ENCODE data around the gene SYPL2. TPM values are rescaled to one million over a fixed set of nuclear protein-coding genes. Genes with fewer than 3 reads are reported as not detected.

Gene SYPL2
- polyA plus RNA-seq, 1 donor: 0.60 TPM

DNA sequence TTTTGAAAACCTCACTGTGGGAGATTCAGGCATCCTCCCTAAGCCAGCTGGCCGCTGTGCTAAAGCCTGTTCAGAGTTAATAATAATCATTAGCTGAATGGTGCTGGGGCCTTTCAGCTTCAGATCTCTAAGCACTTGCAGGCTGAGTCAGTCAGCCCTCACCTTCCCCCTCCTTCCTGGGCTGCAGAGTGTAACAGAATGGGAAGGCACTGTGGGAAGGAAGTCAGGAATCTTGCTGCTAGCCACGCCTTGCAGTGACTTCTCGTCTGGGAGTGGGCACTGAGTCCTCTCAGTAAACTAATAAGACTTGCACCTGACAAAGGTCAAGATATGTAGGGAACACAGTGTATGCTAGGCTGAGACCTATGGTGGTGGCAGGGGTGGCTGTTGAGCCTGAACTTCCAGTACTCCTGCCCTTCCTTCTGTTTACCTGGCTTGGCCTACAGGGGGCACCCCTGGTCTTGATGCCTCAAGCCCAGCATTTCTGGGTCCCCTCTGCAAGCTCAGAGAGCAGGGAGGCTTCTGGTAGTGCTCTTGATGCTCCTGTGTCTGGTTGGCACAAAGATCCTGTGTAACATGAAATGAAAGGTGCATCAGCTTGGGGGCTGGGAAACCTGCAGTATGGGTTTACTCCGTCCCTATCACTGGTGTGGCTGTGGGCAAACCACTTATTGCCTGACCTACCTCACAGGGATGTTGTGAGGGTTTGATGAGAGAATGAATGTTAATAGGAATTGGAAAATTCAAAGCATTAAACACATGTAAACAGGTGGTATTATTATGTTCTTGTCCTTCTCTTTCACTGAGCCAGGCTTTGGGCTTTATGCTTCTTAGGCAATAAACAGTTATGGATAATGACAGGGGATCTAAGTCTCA, 33.6 kb downstream of the SYPL2 start:
- no peaks in the 10 kb centered on the region for H3K27me3 ChIP-seq (ENCODE audit: control insufficient read depth, insufficient read depth, low read length)
- H3K27ac ChIP-seq (ENCODE audit: low read length): no peak overlapping the region
- peak; percentile 53 to 70 for DNase-seq
- no CpG with 5 or more reads among the region's 4 CpGs for WGBS (ENCODE audit: insufficient coverage, low lambda C conversion rate)
- no peak overlapping the region for H3K4me3 ChIP-seq (ENCODE audit: low read length)
- H3K4me1 ChIP-seq (ENCODE audit: control insufficient read depth, insufficient read depth, low read length): peaks cover 11% of the 10 kb centered on the region
- H3K9me3 ChIP-seq (ENCODE audit: control insufficient read depth, low read depth, low read length): no peaks in the 10 kb centered on the region
- peaks cover 38% of the 10 kb centered on the region for H3K36me3 ChIP-seq (ENCODE audit: control insufficient read depth, insufficient read depth, low read length)

DNA sequence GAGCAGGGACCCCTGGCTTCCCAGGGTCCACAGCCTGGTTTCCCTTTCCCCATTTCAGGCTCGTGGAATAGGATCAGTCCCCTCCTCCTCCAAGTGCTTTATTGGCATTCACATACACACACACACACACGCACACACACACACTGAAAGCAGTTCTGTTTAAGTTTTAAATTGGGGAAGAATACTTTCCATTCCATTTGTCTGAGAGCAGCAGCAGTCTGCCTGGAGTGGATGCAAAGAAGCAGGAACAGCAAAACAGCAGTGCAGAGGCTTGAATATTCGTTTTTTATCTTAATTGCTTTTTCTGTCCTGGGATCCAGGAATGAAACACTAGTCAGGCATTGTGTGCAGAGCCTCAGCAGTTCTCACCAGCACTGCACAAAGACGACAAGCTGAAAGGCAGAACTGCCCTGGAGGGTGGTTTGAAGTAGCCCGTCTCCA, 34.6 kb downstream of the SYPL2 start:
- Histone ChIP-seq H3K4me1 (ENCODE audit: control insufficient read depth, insufficient read depth, low read length) (peaks cover 10% of the 10 kb centered on the region), H3K9me3 (ENCODE audit: control insufficient read depth, low read depth, low read length) (no peaks in the 10 kb centered on the region), H3K4me3 (ENCODE audit: low read length) (no peak overlapping the region), H3K27ac (ENCODE audit: low read length) (peak overlapping the region; percentile 5), H3K36me3 (ENCODE audit: control insufficient read depth, insufficient read depth, low read length) (peaks cover 35% of the 10 kb centered on the region), H3K27me3 (ENCODE audit: control insufficient read depth, insufficient read depth, low read length) (no peaks in the 10 kb centered on the region)
- WGBS (ENCODE audit: insufficient coverage, low lambda C conversion rate): no CpG with 5 or more reads among the region's 5 CpGs
- peak in 1 of 2 donors; percentile 44 for DNase-seq

DNA sequence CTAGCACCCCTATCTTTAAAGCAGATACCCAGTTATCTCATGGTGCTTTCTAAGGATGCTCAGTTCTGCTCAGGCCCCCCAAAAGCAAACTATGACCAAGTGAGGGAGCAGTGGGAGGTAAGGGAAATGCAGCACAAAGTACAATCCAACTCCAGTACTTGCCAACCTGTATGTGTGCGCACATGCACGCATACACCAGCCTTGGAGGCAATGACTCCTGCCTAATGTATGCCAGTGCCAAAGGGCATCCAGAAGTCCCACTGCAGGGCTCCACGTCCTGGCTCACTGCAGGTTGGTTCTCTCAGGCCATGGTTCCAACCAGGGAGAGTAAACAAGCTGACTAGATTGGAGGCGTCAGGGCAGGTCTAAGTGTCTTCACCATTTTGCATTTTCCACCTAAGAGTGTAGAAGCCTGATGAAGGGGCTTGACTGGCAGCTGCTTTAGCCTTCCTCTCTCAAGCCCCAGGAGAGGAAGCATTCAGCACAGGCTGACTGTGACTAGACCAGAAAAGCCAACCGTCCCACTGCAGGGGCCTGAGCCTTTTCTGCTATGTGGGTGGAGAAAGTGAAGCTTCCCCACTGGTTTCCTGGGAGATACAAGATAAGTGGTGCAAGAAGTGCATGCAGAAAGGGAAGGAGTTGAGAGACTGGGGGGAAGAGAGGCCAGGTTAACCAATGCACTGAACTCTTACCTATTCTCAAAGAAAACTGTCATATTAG, 35.5 kb downstream of the SYPL2 start:
- no peaks in the 10 kb centered on the region for H3K9me3 ChIP-seq (ENCODE audit: control insufficient read depth, low read depth, low read length)
- H3K4me3 ChIP-seq (ENCODE audit: low read length): no peak overlapping the region
- no CpG with 5 or more reads among the region's 5 CpGs for WGBS (ENCODE audit: insufficient coverage, low lambda C conversion rate)
- no peaks in the 10 kb centered on the region for H3K27me3 ChIP-seq (ENCODE audit: control insufficient read depth, insufficient read depth, low read length)
- peak overlapping the region; percentile 5 for H3K27ac ChIP-seq (ENCODE audit: low read length)
- peaks cover 10% of the 10 kb centered on the region for H3K4me1 ChIP-seq (ENCODE audit: control insufficient read depth, insufficient read depth, low read length)
- H3K36me3 ChIP-seq (ENCODE audit: control insufficient read depth, insufficient read depth, low read length): peaks cover 26% of the 10 kb centered on the region
- no peak for DNase-seq

DNA sequence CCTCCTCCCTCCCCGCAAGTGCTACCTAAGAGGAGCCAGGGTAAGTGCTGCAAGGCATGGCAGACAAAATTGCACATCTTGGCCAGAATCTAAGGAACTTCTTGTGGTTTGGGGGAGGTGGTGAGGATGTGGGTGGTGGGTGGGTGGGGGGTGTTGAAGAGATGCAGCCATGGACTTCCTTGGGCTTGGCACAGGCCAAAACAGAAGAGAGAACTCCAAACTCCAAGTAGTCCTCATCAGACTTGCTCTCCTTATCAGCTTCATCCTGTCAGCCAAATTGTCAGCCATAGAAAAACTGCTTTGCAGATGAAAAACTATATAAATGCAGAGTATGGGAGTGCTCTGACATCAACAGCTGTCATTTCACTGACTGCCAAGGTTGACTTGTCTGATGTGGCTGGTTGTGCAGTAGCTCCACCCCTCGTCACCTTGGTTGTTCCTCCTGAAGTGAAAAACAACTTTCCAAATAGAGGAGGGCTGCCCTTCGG, 36.1 kb downstream of the SYPL2 start:
- peaks cover 10% of the 10 kb centered on the region for H3K4me1 ChIP-seq (ENCODE audit: control insufficient read depth, insufficient read depth, low read length)
- H3K36me3 ChIP-seq (ENCODE audit: control insufficient read depth, insufficient read depth, low read length): peaks cover 20% of the 10 kb centered on the region
- DNase-seq: no peak
- whole genome bisulfite sequencing (ENCODE audit: insufficient coverage, low lambda C conversion rate): 100% methylated on average over 2 of the region's 3 CpGs
- no peak overlapping the region for H3K4me3 ChIP-seq (ENCODE audit: low read length)
- H3K9me3 ChIP-seq (ENCODE audit: control insufficient read depth, low read depth, low read length): no peaks in the 10 kb centered on the region
- no peaks in the 10 kb centered on the region for H3K27me3 ChIP-seq (ENCODE audit: control insufficient read depth, insufficient read depth, low read length)
- no peak overlapping the region for H3K27ac ChIP-seq (ENCODE audit: low read length)

DNA sequence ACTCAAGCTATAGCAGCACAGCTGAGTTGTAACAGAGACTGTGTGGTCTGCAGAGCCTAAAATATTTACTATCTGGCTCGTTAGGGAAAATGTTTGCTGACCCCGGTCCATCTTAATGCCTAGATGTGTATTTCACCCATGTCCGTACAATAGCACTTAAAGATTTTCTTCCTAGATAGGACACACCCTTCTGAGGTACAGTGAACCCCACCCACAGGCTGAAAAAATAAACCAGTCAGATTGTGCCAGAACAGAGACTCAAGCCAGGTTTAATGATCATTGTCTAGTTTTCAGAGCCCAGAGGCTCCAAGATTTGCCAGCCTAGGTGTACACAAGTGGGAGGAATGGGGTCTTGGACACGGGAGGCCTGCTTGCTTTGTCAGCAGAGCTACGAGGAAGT, 37.6 kb downstream of the SYPL2 start:
- peaks cover 3% of the 10 kb centered on the region for H3K4me1 ChIP-seq (ENCODE audit: control insufficient read depth, insufficient read depth, low read length)
- H3K27ac ChIP-seq (ENCODE audit: low read length): no peak overlapping the region
- H3K36me3 ChIP-seq (ENCODE audit: control insufficient read depth, insufficient read depth, low read length): peaks cover 13% of the 10 kb centered on the region
- H3K4me3 ChIP-seq (ENCODE audit: low read length): no peak overlapping the region
- no CpG with 5 or more reads among the region's 5 CpGs for WGBS (ENCODE audit: insufficient coverage, low lambda C conversion rate)
- no peaks in the 10 kb centered on the region for H3K9me3 ChIP-seq (ENCODE audit: control insufficient read depth, low read depth, low read length)
- DNase-seq: no peak
- H3K27me3 ChIP-seq (ENCODE audit: control insufficient read depth, insufficient read depth, low read length): no peaks in the 10 kb centered on the region

DNA sequence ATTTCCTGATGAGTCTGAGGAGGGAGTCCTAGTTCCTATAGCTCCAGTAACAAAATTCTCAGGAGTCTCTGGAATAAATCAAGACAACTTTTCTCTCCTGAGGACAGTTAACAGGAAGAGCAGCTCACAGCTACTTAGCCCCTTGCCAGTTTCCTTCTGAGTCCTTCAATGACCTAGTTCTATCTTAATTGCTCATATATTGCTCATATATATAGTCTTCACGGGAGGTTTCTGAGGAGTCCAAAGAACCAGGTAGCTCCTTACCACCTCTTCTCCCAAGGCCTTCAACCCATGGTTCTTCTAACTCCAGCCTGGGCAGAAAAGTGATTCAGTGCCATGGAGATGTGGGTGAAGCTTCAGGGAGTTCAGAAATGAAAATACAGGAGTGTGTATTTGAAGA, 38.6 kb downstream of the SYPL2 start:
- Histone ChIP-seq H3K9me3 (ENCODE audit: control insufficient read depth, low read depth, low read length) (no peaks in the 10 kb centered on the region), H3K4me1 (ENCODE audit: control insufficient read depth, insufficient read depth, low read length) (peaks cover 2% of the 10 kb centered on the region), H3K4me3 (ENCODE audit: low read length) (no peak overlapping the region), H3K27ac (ENCODE audit: low read length) (no peak overlapping the region), H3K36me3 (ENCODE audit: control insufficient read depth, insufficient read depth, low read length) (peaks cover 13% of the 10 kb centered on the region), H3K27me3 (ENCODE audit: control insufficient read depth, insufficient read depth, low read length) (no peaks in the 10 kb centered on the region)
- WGBS (ENCODE audit: insufficient coverage, low lambda C conversion rate): 80% methylated on average over 1 of the region's 1 CpG
- DNase-seq: no peak

DNA sequence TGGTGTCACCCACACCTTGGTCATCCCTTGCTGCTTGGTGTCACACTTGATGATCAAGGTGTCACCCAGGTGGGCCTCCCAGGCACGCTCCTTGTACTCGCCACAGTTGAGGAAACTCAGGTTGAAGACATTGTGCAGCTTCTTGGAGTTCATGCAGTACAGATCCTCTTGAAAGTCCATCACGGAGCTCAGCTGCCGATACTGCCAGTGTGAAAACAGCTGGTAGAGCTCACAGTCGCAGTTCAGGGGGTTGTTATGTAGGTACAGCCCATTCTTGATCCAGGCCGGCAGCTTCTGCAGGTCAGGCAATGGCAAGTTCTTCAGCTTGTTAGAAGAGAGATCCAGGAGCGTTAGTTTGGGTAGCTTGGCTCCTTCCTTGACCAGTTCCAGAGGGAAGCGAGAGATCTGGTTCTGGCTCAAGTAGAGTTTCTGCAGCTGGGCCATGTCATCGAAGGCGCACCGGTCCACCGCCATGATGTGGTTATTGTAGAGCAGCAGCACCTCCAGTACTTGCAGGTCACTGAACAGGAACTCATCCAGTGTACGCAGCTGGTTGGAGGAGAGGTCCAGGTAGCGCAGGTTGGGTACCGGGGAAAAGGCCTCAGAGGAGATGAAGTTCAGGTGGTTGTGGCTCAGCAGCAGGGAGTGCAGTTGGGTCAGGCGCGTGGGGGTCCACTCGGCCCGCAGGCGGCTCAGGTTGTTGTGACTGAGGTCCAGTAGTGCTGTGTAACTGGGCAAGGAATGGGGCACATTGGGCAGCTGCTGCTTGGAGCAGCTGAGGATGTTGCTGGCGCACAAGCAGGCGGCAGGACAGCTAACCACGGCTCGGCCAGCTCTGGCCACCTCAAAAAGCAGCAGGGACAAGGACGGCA, 41.9 kb downstream of the SYPL2 start:
- peaks cover 4% of the 10 kb centered on the region for H3K36me3 ChIP-seq (ENCODE audit: control insufficient read depth, insufficient read depth, low read length)
- H3K27ac ChIP-seq (ENCODE audit: low read length): no peak overlapping the region
- H3K4me3 ChIP-seq (ENCODE audit: low read length): no peak overlapping the region
- no peak for DNase-seq
- H3K27me3 ChIP-seq (ENCODE audit: control insufficient read depth, insufficient read depth, low read length): peaks cover 5% of the 10 kb centered on the region
- peaks cover 5% of the 10 kb centered on the region for H3K4me1 ChIP-seq (ENCODE audit: control insufficient read depth, insufficient read depth, low read length)
- WGBS (ENCODE audit: insufficient coverage, low lambda C conversion rate): no CpG with 5 or more reads among the region's 25 CpGs
- H3K9me3 ChIP-seq (ENCODE audit: control insufficient read depth, low read depth, low read length): no peaks in the 10 kb centered on the region

DNA sequence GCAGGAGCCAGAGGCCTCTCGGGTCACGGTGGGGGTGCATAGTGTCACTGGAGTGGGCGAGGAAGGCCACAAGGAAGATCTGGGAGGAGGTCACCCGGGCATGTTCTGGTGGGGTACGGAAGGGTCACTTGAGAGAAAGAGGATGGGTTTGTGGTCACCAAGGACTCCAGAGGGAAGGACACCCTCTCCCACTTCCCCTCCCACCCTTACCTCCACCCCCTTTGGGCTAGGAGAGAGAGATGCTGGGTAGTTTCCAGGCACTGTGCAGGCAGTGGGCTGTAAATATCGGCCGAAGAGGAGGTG, 42.5 kb downstream of the SYPL2 start:
- H3K27ac ChIP-seq (ENCODE audit: low read length): no peak overlapping the region
- peaks cover 4% of the 10 kb centered on the region for H3K36me3 ChIP-seq (ENCODE audit: control insufficient read depth, insufficient read depth, low read length)
- H3K4me3 ChIP-seq (ENCODE audit: low read length): peak overlapping the region; percentile 41
- no peaks in the 10 kb centered on the region for H3K9me3 ChIP-seq (ENCODE audit: control insufficient read depth, low read depth, low read length)
- H3K27me3 ChIP-seq (ENCODE audit: control insufficient read depth, insufficient read depth, low read length): peaks cover 5% of the 10 kb centered on the region
- DNase-seq: no peak
- H3K4me1 ChIP-seq (ENCODE audit: control insufficient read depth, insufficient read depth, low read length): peaks cover 5% of the 10 kb centered on the region
- WGBS (ENCODE audit: insufficient coverage, low lambda C conversion rate): no CpG with 5 or more reads among the region's 7 CpGs

DNA sequence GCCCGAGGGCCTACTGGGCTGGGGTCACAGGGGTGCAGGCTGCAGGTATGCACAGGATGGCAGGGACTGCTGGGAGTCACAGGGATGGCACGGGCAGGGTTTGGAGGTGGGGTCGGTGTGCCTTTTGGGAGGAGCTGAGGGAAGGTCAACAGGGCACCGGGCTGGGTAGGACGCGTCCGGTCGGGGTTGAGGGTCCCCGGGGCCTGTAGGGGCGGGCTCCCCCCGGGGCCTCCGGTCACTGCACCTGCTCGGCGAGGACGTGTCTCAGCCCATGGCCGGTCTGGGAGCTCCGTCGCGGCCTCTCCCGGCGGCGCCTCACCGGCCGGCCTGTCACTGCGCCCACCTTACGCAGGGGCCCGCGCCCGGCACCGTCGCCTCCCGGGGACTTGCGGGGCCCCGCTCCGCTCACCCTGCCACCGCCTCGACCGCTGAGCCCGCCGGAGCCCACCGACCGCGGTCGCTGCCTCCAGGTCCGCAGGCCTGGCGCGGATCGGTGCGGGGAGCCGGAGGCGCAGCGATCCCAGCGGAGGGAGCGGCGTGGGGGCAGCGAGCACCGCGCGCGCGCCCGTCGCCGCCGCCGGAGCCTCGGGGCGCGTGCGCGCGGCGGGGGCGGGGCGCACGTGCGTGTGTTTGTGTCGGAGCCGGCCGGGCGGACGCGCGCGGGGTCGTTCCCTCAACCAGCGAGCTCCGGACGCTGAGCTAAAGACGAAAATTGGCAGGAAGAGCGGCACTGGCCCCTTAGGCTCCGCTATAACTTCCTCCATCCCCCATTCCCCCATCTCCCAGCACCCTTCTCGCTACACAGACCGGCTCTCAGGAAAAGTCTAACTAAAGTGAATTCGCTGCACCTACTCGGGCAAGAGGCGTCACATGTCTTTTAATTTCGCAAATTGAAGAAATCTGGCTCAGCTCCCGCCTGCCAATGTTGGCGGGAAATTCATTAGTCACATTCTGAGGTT, 43.1 kb downstream of the SYPL2 start, which contains the start of gene AMIGO1:
Gene AMIGO1, minus strand, starts transcription at position 552 of the 959 bp plus-strand sequence. CDS start 815 bp downstream, outside the sequence.
- DNase-seq: peak; percentile 50 to 78
- Histone ChIP-seq H3K27me3 (ENCODE audit: control insufficient read depth, insufficient read depth, low read length) (peaks cover 5% of the 10 kb centered on the region), H3K4me3 (ENCODE audit: low read length) (peak within 1 kb of the TSS; percentile 41), H3K9me3 (ENCODE audit: control insufficient read depth, low read depth, low read length) (no peaks in the 10 kb centered on the region), H3K27ac (ENCODE audit: low read length) (no peak within 1 kb of the TSS), H3K36me3 (ENCODE audit: control insufficient read depth, insufficient read depth, low read length) (peaks cover 4% of the 10 kb centered on the region), H3K4me1 (ENCODE audit: control insufficient read depth, insufficient read depth, low read length) (peaks cover 5% of the 10 kb centered on the region)
- WGBS (ENCODE audit: insufficient coverage, low lambda C conversion rate): no CpG with 5 or more reads among the region's 100 CpGs

Data from large intestine (tissue), 3 donors.